ENCODE results near the gene GPC5.

- TF ChIP-seq, protein P1, sequence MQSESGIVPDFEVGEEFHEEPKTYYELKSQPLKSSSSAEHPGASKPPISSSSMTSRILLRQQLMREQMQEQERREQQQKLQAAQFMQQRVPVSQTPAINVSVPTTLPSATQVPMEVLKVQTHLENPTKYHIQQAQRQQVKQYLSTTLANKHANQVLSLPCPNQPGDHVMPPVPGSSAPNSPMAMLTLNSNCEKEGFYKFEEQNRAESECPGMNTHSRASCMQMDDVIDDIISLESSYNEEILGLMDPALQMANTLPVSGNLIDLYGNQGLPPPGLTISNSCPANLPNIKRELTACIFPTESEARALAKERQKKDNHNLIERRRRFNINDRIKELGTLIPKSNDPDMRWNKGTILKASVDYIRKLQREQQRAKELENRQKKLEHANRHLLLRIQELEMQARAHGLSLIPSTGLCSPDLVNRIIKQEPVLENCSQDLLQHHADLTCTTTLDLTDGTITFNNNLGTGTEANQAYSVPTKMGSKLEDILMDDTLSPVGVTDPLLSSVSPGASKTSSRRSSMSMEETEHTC (IDR thresholded peaks at IDR 0.05) = no peak
- no peak for TF ChIP-seq GATA2 (CRISPR knock-in tag; IDR thresholded peaks at IDR 0.05)
- TF ChIP-seq, protein P2, sequence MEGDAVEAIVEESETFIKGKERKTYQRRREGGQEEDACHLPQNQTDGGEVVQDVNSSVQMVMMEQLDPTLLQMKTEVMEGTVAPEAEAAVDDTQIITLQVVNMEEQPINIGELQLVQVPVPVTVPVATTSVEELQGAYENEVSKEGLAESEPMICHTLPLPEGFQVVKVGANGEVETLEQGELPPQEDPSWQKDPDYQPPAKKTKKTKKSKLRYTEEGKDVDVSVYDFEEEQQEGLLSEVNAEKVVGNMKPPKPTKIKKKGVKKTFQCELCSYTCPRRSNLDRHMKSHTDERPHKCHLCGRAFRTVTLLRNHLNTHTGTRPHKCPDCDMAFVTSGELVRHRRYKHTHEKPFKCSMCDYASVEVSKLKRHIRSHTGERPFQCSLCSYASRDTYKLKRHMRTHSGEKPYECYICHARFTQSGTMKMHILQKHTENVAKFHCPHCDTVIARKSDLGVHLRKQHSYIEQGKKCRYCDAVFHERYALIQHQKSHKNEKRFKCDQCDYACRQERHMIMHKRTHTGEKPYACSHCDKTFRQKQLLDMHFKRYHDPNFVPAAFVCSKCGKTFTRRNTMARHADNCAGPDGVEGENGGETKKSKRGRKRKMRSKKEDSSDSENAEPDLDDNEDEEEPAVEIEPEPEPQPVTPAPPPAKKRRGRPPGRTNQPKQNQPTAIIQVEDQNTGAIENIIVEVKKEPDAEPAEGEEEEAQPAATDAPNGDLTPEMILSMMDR (IDR thresholded peaks at IDR 0.05 in 2 of 3, conservative IDR thresholded peaks at IDR 0.05 in 1 of 3; ENCODE audit: insufficient read depth in 2 of 3, low read depth in 1 of 3, low read length in 3 of 3) = no peak
- TF ChIP-seq KAT8 (IDR thresholded peaks at IDR 0.05; ENCODE audit: low read depth) = no peak
- TF ChIP-seq CEBPB (tag; IDR thresholded peaks at IDR 0.05) = no peak
- TF ChIP-seq HNRNPH1 (optimal IDR thresholded peaks at IDR 0.05; ENCODE audit: low read depth, low read length) = no peak
- no peak for TF ChIP-seq RAD21 (CRISPR knock-in tag; conservative IDR thresholded peaks at IDR 0.05 in 1 of 2, IDR thresholded peaks at IDR 0.05 in 1 of 2)
- TF ChIP-seq PREB (CRISPR knock-in tag; IDR thresholded peaks at IDR 0.05) = no peak
These were observed 190.1 kb downstream of the GPC5 start for GRCh38 chr13:91588541-91588940.
